Neutrophil (primary cell): ENCODE data around the gene PRDM2.

Experiments
- H3K27ac ChIP-seq: fragments of 200-600 bp; sonication (generic); 2 replicates; pipeline ENCODE4 v1.5.1; 2016; ENCODE audit warnings: mild to moderate bottlenecking, moderate library complexity
- H3K27me3 ChIP-seq: fragments of 200-600 bp; sonication (generic); 2 replicates; pipeline ENCODE4 v1.6.0; 2016; ENCODE audit warnings: mild to moderate bottlenecking
- H3K36me3 ChIP-seq: fragments of 200-600 bp; sonication (generic); 2 replicates; pipeline ENCODE4 v1.5.1; 2017
- H3K4me1 ChIP-seq, 2 experiments: fragments of 200-600 bp in 1 of 2; sonication (generic) in 1 of 2; 1 replicate in 1 of 2; 2 replicates in 1 of 2; pipeline versions ENCODE4 v1.5.1 to v1.6.1; 2013 to 2016; ENCODE audit warnings: low read depth in 1 of 2, low read length in 1 of 2, mild to moderate bottlenecking in 1 of 2, moderate library complexity in 1 of 2; ENCODE audit not compliant: control insufficient read depth in 1 of 2, insufficient read depth in 1 of 2
- H3K4me3 ChIP-seq, 2 experiments: fragments of 200-600 bp in 1 of 2; sonication (generic) in 1 of 2; 1 replicate in 1 of 2; 2 replicates in 1 of 2; pipeline ENCODE4 v1.5.1; 2013 to 2016; ENCODE audit warnings: low read depth in 1 of 2, low read length in 1 of 2, mild to moderate bottlenecking in 1 of 2, moderate library complexity in 1 of 2
- H3K9me3 ChIP-seq: fragments of 200-600 bp; sonication (generic); 2 replicates; pipeline ENCODE4 v1.5.1; 2016
- TF ChIP-seq, protein P1 (sequence below): fragments of 200-600 bp; sonication (generic); IDR thresholded peaks from 2 replicates; pipeline ENCODE4 v1.5.1; 2016; ENCODE audit warnings: antibody characterized with exemption

The PRDM2 gene

DNA sequence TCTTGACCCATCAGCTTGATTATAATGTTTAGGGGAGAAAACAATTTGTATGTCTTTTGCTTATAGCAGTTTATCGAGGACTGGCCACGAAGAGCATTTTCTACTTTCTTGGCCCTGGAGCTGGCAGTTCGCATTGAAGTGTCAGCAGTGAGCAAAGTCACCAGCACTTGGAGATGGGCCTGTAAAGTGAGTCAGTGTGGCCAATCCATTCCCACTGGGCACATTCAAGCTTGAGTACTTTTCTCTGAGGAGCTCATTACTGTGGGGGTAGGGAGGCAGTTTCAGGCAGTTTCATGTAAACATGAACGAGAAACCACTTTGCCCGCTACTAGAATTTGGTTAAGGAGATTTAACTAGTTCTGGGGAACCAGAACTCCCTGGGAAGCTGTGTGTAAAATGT is 164.8 kb downstream of the PRDM2 start:
- Histone ChIP-seq H3K36me3 (no peaks in the 10 kb centered on the region), H3K9me3 (no peaks in the 10 kb centered on the region), H3K27ac (no peak overlapping the region), H3K4me1 (no peaks in the 10 kb centered on the region), H3K4me3 (no peak overlapping the region), H3K27me3 (peaks cover 42% of the 10 kb centered on the region)
- TF ChIP-seq, protein P1, sequence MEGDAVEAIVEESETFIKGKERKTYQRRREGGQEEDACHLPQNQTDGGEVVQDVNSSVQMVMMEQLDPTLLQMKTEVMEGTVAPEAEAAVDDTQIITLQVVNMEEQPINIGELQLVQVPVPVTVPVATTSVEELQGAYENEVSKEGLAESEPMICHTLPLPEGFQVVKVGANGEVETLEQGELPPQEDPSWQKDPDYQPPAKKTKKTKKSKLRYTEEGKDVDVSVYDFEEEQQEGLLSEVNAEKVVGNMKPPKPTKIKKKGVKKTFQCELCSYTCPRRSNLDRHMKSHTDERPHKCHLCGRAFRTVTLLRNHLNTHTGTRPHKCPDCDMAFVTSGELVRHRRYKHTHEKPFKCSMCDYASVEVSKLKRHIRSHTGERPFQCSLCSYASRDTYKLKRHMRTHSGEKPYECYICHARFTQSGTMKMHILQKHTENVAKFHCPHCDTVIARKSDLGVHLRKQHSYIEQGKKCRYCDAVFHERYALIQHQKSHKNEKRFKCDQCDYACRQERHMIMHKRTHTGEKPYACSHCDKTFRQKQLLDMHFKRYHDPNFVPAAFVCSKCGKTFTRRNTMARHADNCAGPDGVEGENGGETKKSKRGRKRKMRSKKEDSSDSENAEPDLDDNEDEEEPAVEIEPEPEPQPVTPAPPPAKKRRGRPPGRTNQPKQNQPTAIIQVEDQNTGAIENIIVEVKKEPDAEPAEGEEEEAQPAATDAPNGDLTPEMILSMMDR = no peak

- H3K4me1 ChIP-seq = no peaks in the 10 kb centered on the region
- TF ChIP-seq, protein P1 = no peak
Observed at GRCh38 chr1:13865851-13866250, 165.9 kb downstream of the PRDM2 start.

GRCh38 chr1:13867603-13868002 is 167.6 kb downstream of the PRDM2 start:
- Histone ChIP-seq H3K27me3 (peaks cover 40% of the 10 kb centered on the region), H3K9me3 (no peaks in the 10 kb centered on the region), H3K36me3 (no peaks in the 10 kb centered on the region), H3K4me3 (no peak overlapping the region), H3K27ac (no peak overlapping the region), H3K4me1 (no peaks in the 10 kb centered on the region)
- TF ChIP-seq, protein P1 = no peak

More at GRCh38 chr1:13865851-13866250, 165.9 kb downstream of the PRDM2 start:
- no peak overlapping the region for H3K4me3 ChIP-seq
- peaks cover 41% of the 10 kb centered on the region for H3K27me3 ChIP-seq
- H3K27ac ChIP-seq = no peak overlapping the region
- no peaks in the 10 kb centered on the region for H3K36me3 ChIP-seq
- no peaks in the 10 kb centered on the region for H3K9me3 ChIP-seq

- Histone ChIP-seq H3K4me1 (no peaks in the 10 kb centered on the region), H3K36me3 (no peaks in the 10 kb centered on the region), H3K9me3 (no peaks in the 10 kb centered on the region), H3K4me3 (no peak overlapping the region), H3K27ac (no peak overlapping the region), H3K27me3 (peaks cover 29% of the 10 kb centered on the region)
- TF ChIP-seq, protein P1 = no peak
Observed at GRCh38 chr1:13869172-13869797, 169.3 kb downstream of the PRDM2 start.

- Histone ChIP-seq H3K36me3 (no peaks in the 10 kb centered on the region), H3K27me3 (peaks cover 29% of the 10 kb centered on the region), H3K4me3 (no peak overlapping the region), H3K4me1 (no peaks in the 10 kb centered on the region), H3K27ac (no peak overlapping the region), H3K9me3 (no peaks in the 10 kb centered on the region)
- TF ChIP-seq, protein P1 = no peak
Observed at GRCh38 chr1:13871413-13871812, 171.4 kb downstream of the PRDM2 start.
